PFSK-1 (cell line): Measurements from ENCODE around the gene ST3GAL6.

Experiments
- POLR2AphosphoS5 ChIP-seq: IDR thresholded peaks from 2 replicates; pipeline ENCODE4 v1.6.1; 2012; ENCODE audit warnings: low read depth, mild to moderate bottlenecking, control low read depth, low read length, moderate library complexity
- REST ChIP-seq, 2 experiments: IDR thresholded peaks; 2 replicates each; pipeline versions ENCODE4 v1.6.1 to v1.8.0; 2011 to 2012; ENCODE audit warnings: low read depth in 2 of 2, low read length in 2 of 2, control low read depth in 1 of 2, inconsistent platforms in 1 of 2, mild to moderate bottlenecking in 1 of 2, moderate library complexity in 1 of 2; ENCODE audit not compliant: insufficient read depth in 1 of 2
- TAF1 ChIP-seq: IDR thresholded peaks from 2 replicates; pipeline ENCODE4 v1.6.1; 2012; ENCODE audit warnings: low read length, control low read depth, borderline replicate concordance; ENCODE audit not compliant: insufficient read depth

- TF ChIP-seq TAF1 (no peak), POLR2AphosphoS5 (no peak), REST (IDR thresholded peaks at IDR 0.05; ENCODE audit: insufficient read depth in 1 of 2, low read depth in 2 of 2, low read length in 2 of 2) (no peak)
Measured at GRCh38 chr3:98807011-98807410, 43.9 kb downstream of the ST3GAL6 start.
